Hepatocyte (in vitro differentiated cells): ENCODE measurements around the gene RER1.

Source experiments
- EZH2 ChIP-seq: fragments of 200-600 bp; sonication (generic); IDR thresholded peaks from 2 replicates; pipeline ENCODE4 v1.6.1; 2016; ENCODE audit warnings: antibody characterized with exemption, mild to moderate bottlenecking, borderline replicate concordance
- EZH2phosphoT487 ChIP-seq: fragments of 200-600 bp; sonication (generic); IDR thresholded peaks from one replicate; pipeline ENCODE4 v1.6.1; 2018; ENCODE audit warnings: antibody characterized with exemption, mild to moderate bottlenecking, low read depth, moderate library complexity; ENCODE audit not compliant: unreplicated experiment, severe bottlenecking
- TF ChIP-seq, protein P1 (sequence below): fragments of 200-600 bp; sonication (generic); IDR thresholded peaks from 2 replicates; pipeline ENCODE4 v1.5.1; 2016; ENCODE audit warnings: antibody characterized with exemption, mild to moderate bottlenecking; ENCODE audit not compliant: poor library complexity

DNA sequence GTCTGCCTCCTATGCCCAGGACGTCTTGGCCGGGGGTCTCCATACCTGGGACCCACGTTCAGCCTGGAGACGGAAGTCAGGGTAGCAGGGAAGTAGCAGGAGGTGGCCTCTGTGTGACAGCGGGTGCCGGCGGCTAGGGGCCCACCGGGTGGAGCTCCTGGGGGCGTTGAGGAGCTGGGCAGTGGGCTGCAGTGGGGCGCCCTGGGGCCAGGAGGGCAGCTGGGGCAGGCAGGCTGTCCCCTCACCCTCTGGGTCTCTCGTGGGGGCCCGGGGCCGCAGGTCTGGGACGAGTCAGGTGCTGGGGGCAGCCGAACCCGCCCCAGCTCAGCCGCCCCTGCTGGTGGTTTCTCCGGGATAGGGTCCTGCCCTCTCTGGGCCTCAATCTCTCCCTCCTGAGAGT, 35.4 kb downstream of the RER1 start:
- TF ChIP-seq, protein P1, sequence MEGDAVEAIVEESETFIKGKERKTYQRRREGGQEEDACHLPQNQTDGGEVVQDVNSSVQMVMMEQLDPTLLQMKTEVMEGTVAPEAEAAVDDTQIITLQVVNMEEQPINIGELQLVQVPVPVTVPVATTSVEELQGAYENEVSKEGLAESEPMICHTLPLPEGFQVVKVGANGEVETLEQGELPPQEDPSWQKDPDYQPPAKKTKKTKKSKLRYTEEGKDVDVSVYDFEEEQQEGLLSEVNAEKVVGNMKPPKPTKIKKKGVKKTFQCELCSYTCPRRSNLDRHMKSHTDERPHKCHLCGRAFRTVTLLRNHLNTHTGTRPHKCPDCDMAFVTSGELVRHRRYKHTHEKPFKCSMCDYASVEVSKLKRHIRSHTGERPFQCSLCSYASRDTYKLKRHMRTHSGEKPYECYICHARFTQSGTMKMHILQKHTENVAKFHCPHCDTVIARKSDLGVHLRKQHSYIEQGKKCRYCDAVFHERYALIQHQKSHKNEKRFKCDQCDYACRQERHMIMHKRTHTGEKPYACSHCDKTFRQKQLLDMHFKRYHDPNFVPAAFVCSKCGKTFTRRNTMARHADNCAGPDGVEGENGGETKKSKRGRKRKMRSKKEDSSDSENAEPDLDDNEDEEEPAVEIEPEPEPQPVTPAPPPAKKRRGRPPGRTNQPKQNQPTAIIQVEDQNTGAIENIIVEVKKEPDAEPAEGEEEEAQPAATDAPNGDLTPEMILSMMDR: no peak
- no peak for TF ChIP-seq EZH2phosphoT487
- no peak for TF ChIP-seq EZH2
